G401.6 (cell line): ENCODE results near the gene TMEM125.

Experiments used
- FAIRE-seq: peaks from 2 replicates; lab custom pipeline; 2012; peaks lifted over from hg19 to GRCh38; lab: Jason Lieb, UNC

Gene TMEM125

DNA sequence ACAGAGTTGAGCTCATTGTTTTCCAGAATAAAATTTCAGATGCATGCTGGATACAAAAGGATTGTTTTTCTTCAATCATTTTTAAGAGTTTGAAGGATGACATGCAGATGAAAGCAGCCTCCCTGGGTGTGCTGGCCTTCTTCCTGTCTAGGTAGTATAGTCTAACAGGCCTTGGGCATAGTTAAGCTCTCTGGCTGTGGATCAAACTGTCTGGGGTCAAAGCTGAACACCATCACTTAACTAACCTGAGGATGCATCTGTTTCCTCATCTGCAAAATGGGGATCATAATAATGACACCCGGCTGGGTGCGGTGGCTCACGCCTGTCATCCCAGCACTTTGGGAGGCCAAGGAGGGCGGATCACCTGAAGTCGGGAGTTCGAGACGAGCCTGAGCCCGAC lies 25.0 kb downstream of the TMEM125 start:
- no peak for FAIRE-seq

DNA sequence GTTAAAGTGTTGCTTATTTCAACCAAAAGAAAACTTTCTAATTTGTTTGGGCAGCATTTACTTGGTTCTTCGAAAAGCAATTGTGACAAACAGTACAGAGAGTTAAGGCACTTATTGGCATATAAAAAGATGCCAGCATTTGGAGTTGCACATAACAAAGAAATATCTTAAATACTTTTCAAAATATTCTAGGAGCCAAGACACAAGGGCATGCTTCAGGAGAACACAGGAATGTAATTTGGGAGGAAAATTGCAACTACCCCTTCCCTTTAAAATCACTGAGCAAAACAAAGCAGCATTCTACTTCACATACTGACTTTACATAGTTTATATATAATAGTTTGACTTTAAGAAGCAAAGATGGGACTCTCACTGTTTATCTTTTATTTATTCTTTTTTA lies 26.4 kb downstream of the TMEM125 start:
- FAIRE-seq: no peak

DNA sequence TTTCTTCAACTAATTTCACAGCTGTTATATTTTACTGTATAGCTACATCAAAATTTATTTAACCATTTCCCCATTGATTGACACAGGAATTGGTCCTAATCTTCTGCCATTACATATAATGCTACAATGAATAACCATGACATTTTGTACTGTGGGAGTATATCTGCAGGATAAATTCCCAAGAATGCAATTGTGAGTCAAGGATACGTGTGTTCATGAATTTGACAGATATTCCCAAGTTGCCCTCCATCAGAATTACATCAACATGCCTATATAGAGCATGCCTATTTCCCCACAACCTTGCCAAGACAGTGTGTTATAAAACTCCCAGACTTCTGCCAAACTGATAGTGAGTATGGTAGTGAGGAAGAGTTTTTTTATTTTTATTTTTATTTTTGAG lies 28.3 kb downstream of the TMEM125 start:
- no peak for FAIRE-seq

DNA sequence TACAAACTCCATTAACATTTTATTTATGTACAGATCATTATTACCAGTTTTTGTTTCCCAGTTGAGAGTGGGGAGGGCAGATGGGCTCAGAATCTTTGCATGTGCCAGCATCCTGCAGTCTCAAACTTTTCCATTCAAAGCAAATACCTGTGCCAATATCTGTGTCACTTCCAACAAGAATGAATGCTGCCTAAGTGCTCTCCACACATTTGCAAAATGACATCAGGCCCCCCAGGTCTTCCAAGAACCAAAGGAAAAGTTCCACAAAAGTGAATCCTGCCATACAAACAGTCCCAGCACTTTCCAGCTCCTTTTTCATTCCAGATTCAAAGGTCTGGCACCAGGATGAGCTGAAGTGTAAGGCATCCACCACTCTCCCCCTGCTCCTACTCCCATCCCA lies 29.3 kb downstream of the TMEM125 start:
- FAIRE-seq: no peak

DNA sequence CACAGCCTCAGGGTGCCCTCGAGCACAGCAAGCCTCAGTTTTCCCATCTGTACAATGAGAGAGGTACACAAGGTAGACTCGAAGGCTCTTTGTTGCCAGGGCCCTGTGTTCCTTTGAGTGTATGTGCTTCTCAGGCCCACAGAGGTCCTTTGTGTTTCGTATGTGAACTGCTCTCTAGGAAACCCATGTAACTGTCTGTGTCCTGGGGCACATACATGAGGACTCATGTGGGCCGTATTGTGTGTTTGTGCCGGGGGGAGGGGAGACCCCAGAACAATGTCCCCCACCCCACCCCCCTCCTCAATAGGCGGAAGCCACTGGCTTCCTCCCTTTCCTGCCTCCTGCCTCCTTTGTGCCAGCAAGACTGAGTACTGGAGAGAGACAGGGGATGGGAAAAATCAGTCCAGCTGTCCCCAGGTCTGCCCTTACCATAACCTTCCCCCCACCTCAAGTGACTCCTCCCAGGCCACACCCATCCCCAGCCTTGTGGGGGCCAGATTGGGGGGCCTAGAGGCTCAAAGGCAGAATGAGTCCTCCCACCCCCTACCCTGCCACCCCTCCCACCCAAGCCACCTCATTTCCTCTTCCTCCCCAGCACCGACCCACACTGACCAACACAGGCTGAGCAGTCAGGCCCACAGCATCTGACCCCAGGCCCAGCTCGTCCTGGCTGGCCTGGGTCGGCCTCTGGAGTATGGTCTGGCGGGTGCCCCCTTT lies 30.8 kb downstream of the TMEM125 start, which contains the start of gene TIE1:
TSS of gene TIE1 (plus strand) at position 605 of the 717 bp plus-strand sequence. CDS start at position 695, 90 bp downstream.
- no peak for FAIRE-seq

DNA sequence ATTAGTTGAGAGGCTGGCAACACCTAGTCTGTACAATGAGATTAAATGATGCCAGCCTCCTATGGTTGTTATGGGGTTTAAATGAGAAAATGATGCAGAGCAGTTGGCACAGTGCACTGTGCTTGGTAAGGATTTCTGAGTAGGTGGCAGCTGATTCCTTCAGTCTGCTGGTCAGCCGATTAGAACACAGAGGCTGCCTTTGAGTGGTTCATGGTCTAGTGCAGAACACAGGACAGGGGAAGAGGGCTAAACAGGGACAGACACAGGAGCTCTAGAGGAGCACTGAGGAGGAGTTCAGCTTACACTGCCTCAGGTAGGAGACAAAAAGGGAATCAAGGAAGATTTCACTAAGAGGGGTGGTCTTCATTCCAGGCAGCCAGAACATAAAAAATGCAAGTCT lies 32.4 kb downstream of the TMEM125 start:
- no peak for FAIRE-seq

DNA sequence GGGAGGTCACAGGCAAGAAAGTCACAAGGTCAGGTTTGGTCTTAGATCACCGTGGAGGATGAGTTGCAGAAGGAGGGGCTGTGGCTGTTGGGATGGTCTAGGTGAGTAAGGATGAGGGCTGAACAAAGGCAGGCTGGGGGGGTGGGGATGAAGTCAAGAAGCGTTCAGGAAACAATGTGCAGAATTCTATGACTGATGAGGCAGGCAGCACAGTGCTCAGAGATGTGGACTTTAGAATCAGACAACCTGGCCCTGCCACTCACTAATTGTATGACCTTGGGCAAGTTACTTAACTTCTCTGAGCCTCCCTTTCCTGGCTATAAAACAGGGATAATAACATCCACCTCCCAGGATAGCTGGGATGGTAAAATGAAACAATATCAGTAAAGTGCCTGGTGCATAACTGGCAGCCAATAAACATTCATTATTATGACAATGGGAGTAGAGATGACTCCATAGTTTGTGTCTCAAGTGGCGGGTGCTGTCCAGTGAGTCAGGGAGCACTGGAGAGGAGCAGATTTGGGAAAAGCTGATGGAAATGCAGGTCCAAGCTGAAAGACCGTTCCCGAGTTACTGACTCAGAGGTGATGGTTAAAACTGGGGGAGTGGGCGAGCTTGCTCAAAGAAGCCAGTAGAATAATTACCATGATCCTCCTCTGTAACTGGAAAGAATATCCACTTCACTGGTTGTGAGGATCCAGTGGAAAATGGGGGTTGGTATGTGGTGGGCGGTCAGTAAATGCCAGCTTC lies 33.1 kb downstream of the TMEM125 start:
- no peak for FAIRE-seq

DNA sequence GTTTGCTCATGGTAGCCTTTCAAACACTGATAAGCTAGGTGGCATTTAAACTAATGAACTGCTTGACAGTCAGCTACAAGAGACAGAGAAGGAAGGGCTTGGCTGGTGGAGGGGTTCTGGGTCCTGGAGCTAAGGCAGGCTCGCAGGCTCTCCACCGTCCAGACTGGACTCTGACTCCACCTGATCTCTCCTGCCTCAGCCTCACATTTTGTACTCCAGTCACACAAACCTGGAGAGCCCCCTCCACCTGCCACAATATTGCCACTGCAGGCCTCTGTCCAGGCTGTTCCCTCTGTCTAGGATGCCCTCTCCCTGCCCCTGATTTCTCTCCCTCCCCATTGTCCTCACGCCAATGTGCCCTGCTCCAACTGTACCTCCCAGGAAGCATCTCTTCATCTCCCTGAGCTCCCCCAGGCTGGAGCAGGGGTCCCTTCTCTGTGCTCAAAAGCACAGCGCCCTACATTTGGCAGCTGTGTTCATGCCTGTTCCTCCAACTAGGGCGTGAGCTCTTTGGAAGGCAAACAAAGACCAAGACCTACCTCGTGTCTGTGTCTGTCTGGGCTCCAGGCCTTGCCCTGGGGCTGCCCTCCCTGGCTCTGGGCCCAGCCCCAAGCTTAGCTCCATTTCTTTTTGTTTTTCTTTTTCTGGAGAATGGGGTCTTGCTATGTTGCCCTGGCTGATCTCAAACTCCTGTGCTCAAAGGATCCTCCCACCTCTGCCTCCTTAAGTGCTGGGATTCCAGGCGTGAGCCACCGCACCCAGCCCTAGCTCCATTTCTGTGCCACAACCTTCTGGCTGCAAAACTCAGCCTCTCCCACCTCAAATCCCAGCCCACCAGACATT lies 33.9 kb downstream of the TMEM125 start:
- FAIRE-seq: no peak

DNA sequence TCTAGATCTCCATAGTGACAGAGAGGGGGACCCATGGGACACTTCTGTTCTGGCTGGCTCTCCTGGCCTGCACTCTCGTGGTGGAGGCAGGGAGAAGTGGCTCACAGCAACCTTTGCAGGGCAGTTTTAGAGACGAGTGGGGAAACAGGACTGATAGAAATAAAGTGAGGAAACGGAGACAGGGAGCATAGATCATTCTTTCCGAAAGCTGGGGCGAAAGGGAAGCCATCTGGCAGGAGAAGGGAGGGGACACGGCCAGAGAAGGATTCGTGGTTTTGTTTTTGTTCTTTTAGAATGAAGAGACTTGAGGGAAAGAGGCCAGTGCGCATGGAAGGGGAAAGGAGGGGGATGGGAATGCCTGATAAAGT lies 34.5 kb downstream of the TMEM125 start:
- FAIRE-seq: no peak

DNA sequence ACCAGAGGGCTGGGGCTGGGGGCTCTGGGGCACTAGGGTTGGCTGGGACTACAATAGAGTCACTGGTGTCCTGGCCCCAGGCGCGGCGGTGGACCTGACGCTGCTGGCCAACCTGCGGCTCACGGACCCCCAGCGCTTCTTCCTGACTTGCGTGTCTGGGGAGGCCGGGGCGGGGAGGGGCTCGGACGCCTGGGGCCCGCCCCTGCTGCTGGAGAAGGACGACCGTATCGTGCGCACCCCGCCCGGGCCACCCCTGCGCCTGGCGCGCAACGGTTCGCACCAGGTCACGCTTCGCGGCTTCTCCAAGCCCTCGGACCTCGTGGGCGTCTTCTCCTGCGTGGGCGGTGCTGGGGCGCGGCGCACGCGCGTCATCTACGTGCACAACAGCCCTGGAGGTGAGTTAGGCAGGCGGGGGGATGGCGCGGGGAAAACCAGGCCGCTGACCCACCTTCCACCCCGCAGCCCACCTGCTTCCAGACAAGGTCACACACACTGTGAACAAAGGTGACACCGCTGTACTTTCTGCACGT lies 35.1 kb downstream of the TMEM125 start:
- FAIRE-seq: no peak

DNA sequence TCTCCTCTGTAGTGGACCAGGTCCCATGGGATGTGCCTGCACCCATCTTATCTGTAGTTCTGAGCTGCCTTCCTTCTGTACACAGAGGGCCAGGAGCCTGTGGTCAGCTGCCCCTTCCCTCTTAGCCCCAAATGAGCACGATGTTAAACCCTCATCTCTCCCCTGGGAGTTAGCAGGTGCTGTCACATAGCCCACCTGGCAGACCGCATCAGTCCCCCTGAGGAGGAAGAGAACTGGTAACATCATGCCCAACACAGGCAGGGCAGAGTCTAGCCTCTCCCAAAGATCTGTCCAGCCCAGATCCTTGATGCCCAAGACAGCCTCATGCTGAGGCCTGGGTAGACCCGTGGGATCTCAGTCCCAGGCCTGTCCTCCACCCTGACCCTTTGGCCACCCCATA lies 35.7 kb downstream of the TMEM125 start:
- no peak for FAIRE-seq

DNA sequence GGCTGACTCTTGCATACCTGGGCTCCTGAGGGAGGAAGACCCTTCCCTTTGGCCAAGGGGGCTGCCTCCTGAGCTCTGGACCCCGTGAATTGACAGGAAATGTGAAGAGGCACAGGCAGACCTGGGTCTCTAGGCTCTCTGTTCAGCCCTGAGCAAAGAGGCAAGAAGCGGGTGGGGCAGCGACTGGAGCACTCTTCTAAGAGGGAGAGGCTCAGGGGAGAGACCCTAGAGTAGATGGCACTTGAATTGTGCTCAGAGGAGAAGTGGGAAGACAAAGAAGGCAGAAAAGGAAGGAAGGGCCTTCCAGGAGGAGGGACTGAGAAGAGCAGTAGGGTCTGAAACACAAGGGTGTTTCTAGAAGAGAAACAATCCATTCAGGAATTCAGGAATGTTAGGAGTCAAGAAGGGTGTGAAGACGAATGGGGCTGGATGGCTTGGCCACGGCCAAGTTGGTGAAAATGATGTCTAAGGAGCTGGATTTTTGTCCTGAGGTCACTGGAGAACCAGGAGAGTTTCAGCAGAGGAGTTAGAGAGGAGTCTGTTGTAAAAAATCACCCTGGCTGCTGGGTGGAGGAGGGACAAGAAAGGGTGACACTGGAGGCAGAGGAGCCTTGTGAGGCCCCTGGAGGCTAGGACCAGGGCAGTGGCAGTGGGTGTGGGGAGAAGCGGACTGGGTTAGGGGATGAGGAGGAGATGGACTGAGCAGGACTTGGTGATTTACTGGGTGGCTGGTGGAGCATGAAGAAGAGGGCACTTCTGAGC lies 36.3 kb downstream of the TMEM125 start:
- no peak for FAIRE-seq

DNA sequence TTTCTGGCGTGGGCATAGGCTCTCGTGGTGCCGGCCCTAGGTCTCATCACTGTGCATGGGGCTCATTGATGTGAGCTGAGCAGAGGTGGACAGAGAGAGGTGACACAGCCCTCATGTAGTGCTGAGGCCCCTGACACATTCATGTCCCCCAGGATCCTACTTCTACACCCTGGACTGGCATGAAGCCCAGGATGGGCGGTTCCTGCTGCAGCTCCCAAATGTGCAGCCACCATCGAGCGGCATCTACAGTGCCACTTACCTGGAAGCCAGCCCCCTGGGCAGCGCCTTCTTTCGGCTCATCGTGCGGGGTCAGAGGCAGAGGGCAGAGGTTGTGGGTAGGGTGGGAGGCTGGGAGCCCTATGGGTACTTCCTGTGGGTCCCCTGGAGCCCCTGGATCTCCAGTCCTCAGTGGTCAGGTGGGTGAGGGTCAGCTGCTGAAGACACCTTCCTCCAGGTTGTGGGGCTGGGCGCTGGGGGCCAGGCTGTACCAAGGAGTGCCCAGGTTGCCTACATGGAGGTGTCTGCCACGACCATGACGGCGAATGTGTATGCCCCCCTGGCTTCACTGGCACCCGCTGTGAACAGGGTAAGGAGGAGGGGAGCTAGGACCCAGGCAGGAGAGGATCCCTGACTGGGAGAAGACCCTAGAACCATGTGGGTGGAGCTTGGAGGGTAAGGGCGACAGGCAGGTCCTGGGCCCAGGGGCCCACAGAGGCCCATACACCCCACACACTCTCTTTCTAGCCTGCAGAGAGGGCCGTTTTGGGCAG lies 37.1 kb downstream of the TMEM125 start:
- FAIRE-seq: no peak

DNA sequence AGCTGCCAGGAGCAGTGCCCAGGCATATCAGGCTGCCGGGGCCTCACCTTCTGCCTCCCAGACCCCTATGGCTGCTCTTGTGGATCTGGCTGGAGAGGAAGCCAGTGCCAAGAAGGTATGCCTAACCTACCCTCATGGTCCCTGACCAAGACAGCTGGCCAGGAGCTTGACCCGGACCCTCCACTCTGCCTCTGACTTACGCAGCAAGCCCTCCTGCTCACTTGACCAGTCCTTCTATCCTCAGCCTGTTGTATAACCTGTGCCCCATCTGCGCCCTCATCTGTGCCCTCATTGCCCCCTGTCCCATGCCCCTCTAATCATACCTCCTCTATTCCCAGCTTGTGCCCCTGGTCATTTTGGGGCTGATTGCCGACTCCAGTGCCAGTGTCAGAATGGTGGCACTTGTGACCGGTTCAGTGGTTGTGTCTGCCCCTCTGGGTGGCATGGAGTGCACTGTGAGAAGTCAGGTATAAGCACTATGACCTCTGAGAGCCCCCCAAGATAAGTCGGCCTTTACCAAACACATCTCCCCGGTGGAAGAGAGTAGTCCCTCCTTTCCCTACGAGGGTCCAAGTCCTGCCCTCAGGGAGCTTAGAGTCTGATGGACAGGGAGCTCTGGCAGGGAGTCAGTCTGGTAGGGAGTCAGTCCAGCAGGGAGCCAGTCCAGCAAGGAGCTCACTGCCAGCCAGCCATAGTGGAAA lies 37.8 kb downstream of the TMEM125 start:
- FAIRE-seq: no peak

DNA sequence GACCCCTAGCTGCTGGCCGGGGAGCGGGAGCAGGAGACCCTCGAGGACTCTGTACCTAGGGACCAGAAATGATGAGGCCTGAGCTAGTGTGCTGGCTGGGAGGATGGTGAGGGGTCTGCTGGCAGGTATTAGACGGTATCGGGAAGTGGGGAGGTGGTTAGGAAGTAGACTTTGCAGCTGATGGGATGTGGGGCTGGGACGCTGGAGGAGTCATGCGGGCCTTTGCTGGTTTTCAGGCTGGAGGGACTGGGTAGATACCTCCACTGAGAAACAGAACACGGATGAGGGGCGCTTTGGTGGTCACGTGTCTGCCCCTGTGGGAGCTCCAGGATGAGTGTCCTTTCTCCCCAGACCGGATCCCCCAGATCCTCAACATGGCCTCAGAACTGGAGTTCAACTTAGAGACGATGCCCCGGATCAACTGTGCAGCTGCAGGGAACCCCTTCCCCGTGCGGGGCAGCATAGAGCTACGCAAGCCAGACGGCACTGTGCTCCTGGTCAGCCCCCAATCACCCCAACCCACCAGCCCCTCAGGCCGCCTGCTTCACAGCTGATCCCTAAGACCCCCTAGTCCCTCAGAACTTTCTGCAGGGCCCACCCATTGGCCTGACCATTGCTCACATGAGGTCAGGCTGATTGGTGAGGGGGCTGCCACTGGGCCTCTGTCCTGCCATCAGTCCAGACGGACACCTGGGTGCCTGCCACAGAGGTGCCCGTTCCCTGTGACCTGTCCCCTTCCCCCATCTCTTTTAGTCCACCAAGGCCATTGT lies 39.0 kb downstream of the TMEM125 start:
- FAIRE-seq: no peak

DNA sequence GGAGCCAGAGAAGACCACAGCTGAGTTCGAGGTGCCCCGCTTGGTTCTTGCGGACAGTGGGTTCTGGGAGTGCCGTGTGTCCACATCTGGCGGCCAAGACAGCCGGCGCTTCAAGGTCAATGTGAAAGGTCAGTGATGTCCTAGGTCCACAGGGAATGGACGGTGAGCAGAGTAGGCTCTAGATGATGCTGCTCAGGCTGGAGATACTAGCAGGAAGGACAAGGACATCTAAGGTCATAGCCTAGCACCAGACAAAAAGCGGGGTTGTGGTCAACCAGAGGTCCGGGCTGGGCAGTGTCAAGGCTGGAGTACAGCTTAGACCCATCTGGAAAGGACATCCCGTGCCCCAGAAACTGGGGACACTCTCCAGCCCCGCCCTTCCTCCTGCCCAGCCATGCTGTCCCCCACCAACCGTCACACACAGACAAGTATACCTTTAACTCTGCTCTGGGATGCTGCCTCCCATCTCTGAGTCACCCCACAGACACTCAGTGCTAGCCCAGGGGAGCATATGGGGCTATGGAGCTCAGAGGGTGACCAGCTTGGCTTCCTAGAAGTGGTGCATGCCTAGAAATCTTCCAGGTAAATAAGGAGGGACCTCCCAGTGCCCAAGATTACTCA lies 39.7 kb downstream of the TMEM125 start:
- no peak for FAIRE-seq

DNA sequence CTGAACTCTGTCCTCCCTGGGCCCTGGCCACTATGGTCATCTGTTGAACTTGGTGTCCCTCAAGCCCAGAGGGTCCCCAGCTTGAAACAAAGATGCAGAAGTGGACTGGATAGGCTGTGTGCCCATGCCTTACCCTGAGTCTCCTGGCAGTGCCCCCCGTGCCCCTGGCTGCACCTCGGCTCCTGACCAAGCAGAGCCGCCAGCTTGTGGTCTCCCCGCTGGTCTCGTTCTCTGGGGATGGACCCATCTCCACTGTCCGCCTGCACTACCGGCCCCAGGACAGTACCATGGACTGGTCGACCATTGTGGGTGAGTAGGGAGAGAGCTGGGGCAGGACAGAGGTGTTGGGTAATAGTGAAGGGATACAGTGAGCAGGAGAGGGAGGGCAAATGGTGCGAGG lies 41.7 kb downstream of the TMEM125 start:
- no peak for FAIRE-seq

DNA sequence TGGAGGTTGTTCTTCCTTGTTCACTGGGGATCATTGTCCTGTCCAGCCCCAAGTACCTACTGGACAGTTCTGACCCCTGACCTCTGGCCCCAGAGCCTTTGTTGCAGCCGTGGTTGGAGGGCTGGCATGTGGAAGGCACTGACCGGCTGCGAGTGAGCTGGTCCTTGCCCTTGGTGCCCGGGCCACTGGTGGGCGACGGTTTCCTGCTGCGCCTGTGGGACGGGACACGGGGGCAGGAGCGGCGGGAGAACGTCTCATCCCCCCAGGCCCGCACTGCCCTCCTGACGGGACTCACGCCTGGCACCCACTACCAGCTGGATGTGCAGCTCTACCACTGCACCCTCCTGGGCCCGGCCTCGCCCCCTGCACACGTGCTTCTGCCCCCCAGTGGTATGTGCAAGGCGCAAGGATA lies 42.4 kb downstream of the TMEM125 start:
- no peak for FAIRE-seq
